Sigmoid colon (tissue), 7 donors: ENCODE data around the gene GALP. TPM values are rescaled to one million over a fixed set of nuclear protein-coding genes. Genes with fewer than 3 reads are reported as not detected.

Source experiments
- DNase-seq: peaks from one replicate; pipeline ENCODE4 v3.0.0-alpha.2; 2019
- H3K27ac ChIP-seq, 4 donors: fragments of 200-600 bp; sonication (generic); one replicate each; pipeline ENCODE4 v1.5.1; 2016 to 2019; ENCODE audit warnings: mild to moderate bottlenecking in 1 of 4
- H3K27me3 ChIP-seq, 3 donors: fragments of 200-600 bp; sonication (generic); one replicate each; pipeline ENCODE4 v1.5.1; 2019; ENCODE audit warnings: mild to moderate bottlenecking in 1 of 3
- H3K36me3 ChIP-seq, 4 donors: fragments of 200-600 bp; sonication (generic); one replicate each; pipeline ENCODE4 v1.5.1; 2016 to 2019
- H3K4me1 ChIP-seq, 4 donors: fragments of 200-600 bp; sonication (generic); one replicate each; pipeline ENCODE4 v1.5.1; 2017 to 2019
- H3K4me3 ChIP-seq, 4 donors: fragments of 200-600 bp; sonication (generic); one replicate each; pipeline ENCODE4 v1.5.1; 2017 to 2019; ENCODE audit warnings: mild to moderate bottlenecking in 2 of 4, moderate library complexity in 1 of 4
- H3K9me3 ChIP-seq, 4 donors: fragments of 200-600 bp in 3 of 4; sonication (generic) in 3 of 4; one replicate each; pipeline versions ENCODE4 v1.5.1 to v1.6.1; 2013 to 2019
- CTCF ChIP-seq, 4 experiments: fragments of 450-650 bp in 3 of 4; fragments of 200-600 bp in 1 of 4; IDR thresholded peaks; one replicate each; pipeline ENCODE4 v1.5.1; 2016 to 2019; ENCODE audit warnings: antibody characterized with exemption in 4 of 4, mild to moderate bottlenecking in 3 of 4, moderate library complexity in 2 of 4
- EP300 ChIP-seq, 4 donors: sonication (generic); formaldehyde crosslinking; IDR thresholded peaks; one replicate each; pipeline ENCODE4 v1.6.1; 2017; ENCODE audit warnings: antibody characterized with exemption in 4 of 4
- POLR2A ChIP-seq, 2 donors: fragments of 450-650 bp; IDR thresholded peaks; one replicate each; pipeline ENCODE4 v1.6.1; 2016; ENCODE audit warnings: antibody characterized with exemption in 2 of 2, mild to moderate bottlenecking in 2 of 2, moderate library complexity in 2 of 2
- POLR2AphosphoS5 ChIP-seq, 4 donors: sonication (generic); formaldehyde crosslinking; IDR thresholded peaks; one replicate each; pipeline ENCODE4 v1.6.1; 2017; ENCODE audit warnings: antibody characterized with exemption in 4 of 4
- WGBS, 2 donors: extraction: QIAGEN DNeasy Blood & Tissue Kit; methylation state at CpG; one replicate each; pipeline ENCODE4 v1.1.7; 2013; 5-methylcytosine and 5-hydroxymethylcytosine counted together
- intact Hi-C: fragments of 100-400 bp; cut with DNase I; formaldehyde crosslinking; loops from one replicate; pipeline ENCODE4 v1.15.1; 2023
- polyA plus RNA-seq, 3 donors: library from polyadenylated mRNA; stranded (reverse); fragments of 200-250 nt; gene quantifications; one replicate each; pipeline ENCODE4 v1.2.3, GENCODE V29; 2013
- total RNA-seq, 4 donors: library from RNA; depleted of rRNA; stranded (reverse); fragments of >200 nt; gene quantifications; one replicate each; pipeline ENCODE4 v1.1.0, GENCODE V29; 2016
- donor health status: healthy with polysubstance abuse.
- donor health status: Bipolar disorder and iron deficiency.
- donor health status: healthy.

The GALP gene
- total and polyA plus RNA-seq, 7 donors, result not detected

- no peak for DNase-seq
- H3K4me1 ChIP-seq, result peaks cover 0 to 25% (median 22%) of the 10 kb centered on the region in 4 donors
- WGBS, 2 donors, result 14 to 51% methylated on average over 17 of the region's 17 CpGs
- TF ChIP-seq CTCF (IDR thresholded peaks at IDR 0.05) (no peak), EP300 (IDR thresholded peaks at IDR 0.05) (no peak), POLR2AphosphoS5 (IDR thresholded peaks at IDR 0.05) (no peak), POLR2A (IDR thresholded peaks at IDR 0.05) (no peak)
- peaks cover 0 to 13% (median 5%) of the 10 kb centered on the region in 4 donors for H3K36me3 ChIP-seq
- peak overlapping the region; percentile 94 to 96 (median 95) for H3K27ac ChIP-seq
- intact Hi-C loops, result loop anchor here (5.0 kb wide), 1 partner anchor 170 kb away; the partner anchor contains the start of gene ZSCAN5A
- no peaks in the 10 kb centered on the region for H3K9me3 ChIP-seq
- H3K4me3 ChIP-seq, result peak overlapping the region; percentile 59 to 63 (median 62)
- H3K27me3 ChIP-seq, result no peaks in the 10 kb centered on the region
These were observed 33.6 kb upstream of the GALP start for GRCh38 chr19:56142087-56142787.

- TF ChIP-seq POLR2AphosphoS5 (IDR thresholded peaks at IDR 0.05) (no peak), POLR2A (IDR thresholded peaks at IDR 0.05) (no peak), CTCF (IDR thresholded peaks at IDR 0.05) (no peak), EP300 (IDR thresholded peaks at IDR 0.05) (no peak)
- Histone ChIP-seq H3K4me3 (no peak overlapping the region), H3K4me1 (peaks cover 0 to 25% (median 22%) of the 10 kb centered on the region in 4 donors), H3K27ac (peak overlapping the region in 2 of 4 donors; percentile 95), H3K27me3 (no peaks in the 10 kb centered on the region), H3K9me3 (no peaks in the 10 kb centered on the region), H3K36me3 (peaks cover 0 to 20% (median 9%) of the 10 kb centered on the region in 4 donors)
- DNase-seq, result no peak
- 76 to 86% methylated on average over 4 of the region's 4 CpGs for WGBS, 2 donors
- intact Hi-C loops, result loop anchor here (5.0 kb wide), 1 partner anchor 169 kb away; the partner anchor contains the start of gene ZSCAN5A
These were observed 32.8 kb upstream of the GALP start for GRCh38 chr19:56142897-56143434.

- Histone ChIP-seq H3K27ac (no peak overlapping the region), H3K27me3 (no peaks in the 10 kb centered on the region), H3K4me1 (peaks cover 0 to 25% (median 22%) of the 10 kb centered on the region in 4 donors), H3K4me3 (no peak overlapping the region), H3K9me3 (no peaks in the 10 kb centered on the region), H3K36me3 (peaks cover 0 to 27% (median 13%) of the 10 kb centered on the region in 4 donors)
- no peak for DNase-seq
- TF ChIP-seq EP300 (IDR thresholded peaks at IDR 0.05) (no peak), POLR2A (IDR thresholded peaks at IDR 0.05) (no peak), CTCF (IDR thresholded peaks at IDR 0.05) (no peak), POLR2AphosphoS5 (IDR thresholded peaks at IDR 0.05) (no peak)
- WGBS, 2 donors, result 55 to 83% methylated on average over 6 of the region's 6 CpGs
- intact Hi-C loops, result loop anchor here (5.0 kb wide), 1 partner anchor 168 kb away; the partner anchor contains the start of gene ZSCAN5A
These were observed 31.4 kb upstream of the GALP start for GRCh38 chr19:56144376-56144775.

GRCh38 chr19:56144831-56145230 is 31.0 kb upstream of the GALP start:
- no peak for DNase-seq
- peaks cover 0 to 32% (median 13%) of the 10 kb centered on the region in 4 donors for H3K36me3 ChIP-seq
- no peak for TF ChIP-seq POLR2AphosphoS5 (IDR thresholded peaks at IDR 0.05)
- no peak for TF ChIP-seq POLR2A (IDR thresholded peaks at IDR 0.05)
- no peak for TF ChIP-seq EP300 (IDR thresholded peaks at IDR 0.05)
- TF ChIP-seq CTCF (IDR thresholded peaks at IDR 0.05), result no peak
- 92 to 94% methylated on average over 12 of the region's 12 CpGs for WGBS, 2 donors
- no peaks in the 10 kb centered on the region for H3K9me3 ChIP-seq
- H3K4me3 ChIP-seq, result no peak overlapping the region
- H3K27me3 ChIP-seq, result no peaks in the 10 kb centered on the region
- intact Hi-C loops, result loop anchor here (5.0 kb wide), 1 partner anchor 167 kb away; the partner anchor contains the start of gene ZSCAN5A
- no peak overlapping the region for H3K27ac ChIP-seq
- peaks cover 0 to 23% (median 19%) of the 10 kb centered on the region in 4 donors for H3K4me1 ChIP-seq
